DMS79 treated with DMSO at 0.1 percent for 48 hours (cell line): ENCODE measurements around the gene GLIS1.

Experiments
- DNase-seq: peaks from one replicate; lab custom pipeline; 2025; lab: John Stamatoyannopoulos, UW

GLIS1 gene

DNA sequence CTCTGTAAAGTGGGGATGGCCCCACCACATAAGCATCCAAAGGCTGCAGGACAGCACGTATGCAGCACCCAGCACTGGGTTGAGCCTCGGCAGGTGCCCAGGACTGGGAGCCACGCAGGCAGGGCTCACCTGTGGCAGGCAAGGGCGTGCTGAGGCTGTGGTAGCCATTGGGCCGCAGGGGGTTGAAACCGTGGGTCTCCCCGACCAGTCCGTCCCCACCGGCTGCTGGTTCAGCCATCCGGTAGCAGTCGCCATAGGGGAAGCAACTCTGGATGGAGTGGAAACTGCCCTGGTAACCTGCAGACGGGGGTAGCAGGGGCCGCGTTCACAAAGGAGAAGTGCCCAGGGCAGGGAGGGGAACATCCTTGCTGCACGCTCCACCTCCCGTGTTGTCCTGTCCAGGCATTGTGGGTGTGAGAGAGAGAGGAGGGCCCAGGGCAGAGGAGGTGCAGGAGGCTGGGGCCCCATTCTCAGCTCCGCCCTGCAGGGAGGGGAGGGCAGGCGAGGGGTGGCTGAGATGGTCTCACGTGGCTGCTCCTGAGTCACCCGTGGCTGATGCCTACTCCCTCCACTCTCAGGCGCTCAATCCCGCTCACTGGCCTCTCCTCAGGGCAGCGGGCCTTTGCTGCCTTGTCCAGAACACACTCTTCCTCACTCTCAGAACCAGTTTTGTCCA lies 229.8 kb downstream of the GLIS1 start:
- no peak for DNase-seq

DNA sequence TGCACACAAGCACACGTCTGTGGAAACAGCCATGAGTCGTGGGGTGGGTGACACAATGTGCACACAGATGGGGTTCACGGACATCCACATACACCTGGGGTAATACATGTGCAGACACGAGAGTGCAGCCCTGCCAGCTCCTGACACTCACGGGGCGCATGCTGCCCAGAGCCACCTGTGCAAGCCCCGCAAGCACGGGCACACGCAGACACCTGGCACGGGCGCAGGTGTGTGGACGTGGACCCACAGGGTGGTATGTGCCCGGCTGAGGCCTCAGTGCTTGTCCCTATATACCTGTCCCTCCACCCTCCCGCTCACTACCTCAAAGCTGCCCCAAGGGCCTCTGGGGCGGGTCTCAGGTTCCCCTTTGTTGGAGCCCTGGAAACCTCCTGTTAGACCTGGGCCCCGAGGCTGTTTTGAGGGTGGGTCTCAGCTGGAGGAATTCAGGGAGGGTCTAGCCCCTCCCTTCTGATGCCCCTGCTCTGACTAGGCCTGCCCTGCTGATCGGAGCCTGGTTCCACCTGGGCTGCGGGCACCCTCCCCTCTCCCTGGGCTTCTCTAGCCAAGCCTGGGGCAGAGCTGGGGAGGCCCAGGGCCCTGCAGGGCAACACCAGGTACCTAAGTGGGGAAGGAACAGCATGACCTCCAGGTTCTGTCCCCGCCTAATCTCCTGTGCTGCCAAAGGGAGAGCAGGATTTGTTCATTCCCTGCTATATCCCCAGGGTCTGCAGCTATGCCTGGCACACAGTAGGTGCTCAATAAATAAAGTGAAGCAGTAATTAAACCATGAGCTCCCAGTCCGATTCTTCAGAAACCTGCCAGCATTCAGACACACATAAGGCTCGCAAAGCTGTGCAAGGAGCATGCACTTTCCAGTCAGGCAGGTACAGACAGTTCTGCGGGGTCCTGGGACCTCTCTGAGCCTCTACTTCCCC lies 230.6 kb downstream of the GLIS1 start:
- no peak for DNase-seq

DNA sequence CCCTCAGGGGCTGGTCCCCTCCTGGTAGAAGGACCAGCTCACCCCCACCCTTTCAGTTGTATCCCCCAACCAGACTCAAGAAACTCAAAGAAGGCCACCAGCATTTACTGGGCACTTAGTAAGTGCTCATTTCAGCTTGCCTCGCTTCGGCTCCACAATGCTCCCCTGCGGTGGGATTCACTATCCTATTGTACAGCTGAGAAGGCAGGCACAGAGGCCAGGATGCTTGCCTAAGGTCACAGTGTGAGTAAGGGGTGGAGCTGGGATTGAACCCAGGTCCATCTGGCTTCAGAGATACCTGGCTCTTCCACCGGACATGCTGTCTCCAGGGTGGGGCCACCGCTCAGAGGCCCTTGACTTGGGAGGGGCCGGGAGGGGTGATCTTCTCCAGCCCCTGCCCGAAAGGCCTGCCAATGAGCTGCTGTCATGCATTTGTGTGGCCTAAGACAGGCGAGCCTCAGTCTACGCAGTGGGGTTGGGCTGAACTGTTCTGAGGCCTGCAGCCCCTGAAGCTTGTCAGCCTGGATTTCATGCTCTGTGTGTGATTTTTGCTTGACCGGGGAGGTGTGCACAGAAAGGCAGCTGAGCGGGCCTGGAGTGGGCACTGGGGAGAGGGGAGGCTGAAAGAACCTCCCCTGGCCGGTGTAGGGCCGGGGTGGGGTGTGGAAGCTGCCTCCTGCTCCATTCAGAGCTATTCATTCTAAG lies 231.7 kb downstream of the GLIS1 start:
- DNase-seq = no peak

DNA sequence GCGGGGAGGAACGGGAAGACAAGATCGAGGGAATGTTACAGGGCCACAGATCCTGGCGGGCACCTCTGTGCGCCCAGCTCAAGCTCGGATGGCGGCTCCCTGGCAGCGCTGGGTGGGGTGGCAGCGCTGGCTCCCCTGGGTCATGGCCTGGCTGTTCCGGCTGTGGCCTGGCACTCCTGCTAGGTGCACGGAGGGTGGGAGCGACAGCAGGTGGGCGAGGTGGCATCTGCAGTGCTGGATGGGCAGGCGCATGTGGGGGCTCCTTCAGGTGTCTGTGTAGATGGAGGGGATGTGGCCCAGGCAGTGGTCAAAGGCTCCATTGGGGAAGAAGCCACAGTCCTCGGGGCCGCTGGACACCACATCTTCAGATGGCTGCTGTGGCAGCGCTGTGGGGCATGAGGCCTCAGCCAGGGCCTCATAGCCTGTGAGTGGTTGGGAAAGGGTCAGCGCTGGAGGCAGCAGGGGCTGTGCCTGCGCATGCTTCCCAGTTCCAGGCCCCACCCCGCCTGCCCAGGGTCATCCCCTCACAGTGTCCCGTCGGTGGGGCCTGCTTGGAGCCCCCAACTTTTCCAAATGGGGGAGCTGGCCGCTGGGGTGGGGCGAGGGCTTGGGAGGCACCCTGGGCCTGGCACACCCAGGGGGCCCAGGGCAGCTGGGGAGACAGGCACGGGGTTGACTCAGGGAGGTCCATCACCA lies 232.5 kb downstream of the GLIS1 start:
- no peak for DNase-seq

DNA sequence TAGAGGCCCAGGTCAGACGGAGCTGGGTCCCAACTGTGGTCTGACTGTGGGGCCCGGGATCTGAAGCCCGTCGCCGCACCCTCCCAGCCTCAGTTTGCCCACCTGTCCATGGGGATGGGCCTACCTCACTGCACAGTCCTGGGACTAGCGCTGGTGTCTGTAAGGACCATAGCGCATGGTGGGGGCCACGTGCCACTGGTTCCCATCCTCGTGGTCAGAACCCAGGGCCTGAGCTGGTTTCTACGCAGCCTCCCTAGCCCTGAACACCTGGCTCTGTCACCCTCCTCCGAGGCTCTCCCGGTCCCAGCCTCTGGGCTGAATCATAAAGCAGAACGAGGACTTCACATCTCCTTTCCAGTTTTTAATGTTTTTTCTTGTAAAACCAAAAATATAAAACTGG lies 233.1 kb downstream of the GLIS1 start:
- no peak for DNase-seq

DNA sequence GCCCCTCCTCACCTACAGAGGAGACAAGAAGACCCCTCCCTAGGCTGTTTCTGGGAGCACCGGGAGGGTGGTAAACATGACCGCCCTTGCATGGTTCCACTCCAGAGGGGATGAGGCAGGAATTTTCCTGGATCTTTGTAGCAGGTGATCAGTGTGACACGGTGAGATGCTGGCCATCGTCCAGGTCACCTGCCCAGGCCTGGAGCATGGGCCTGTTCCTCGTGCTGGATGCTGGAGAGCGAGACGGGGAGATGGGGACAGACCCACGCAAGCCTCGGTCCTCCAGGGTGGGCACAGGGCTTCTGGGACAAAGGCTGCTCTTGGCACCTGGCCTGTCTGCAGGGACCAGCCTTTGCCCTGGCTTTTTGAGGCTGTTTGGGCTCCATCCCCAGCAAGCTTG lies 233.6 kb downstream of the GLIS1 start:
- DNase-seq = peak; percentile 43

DNA sequence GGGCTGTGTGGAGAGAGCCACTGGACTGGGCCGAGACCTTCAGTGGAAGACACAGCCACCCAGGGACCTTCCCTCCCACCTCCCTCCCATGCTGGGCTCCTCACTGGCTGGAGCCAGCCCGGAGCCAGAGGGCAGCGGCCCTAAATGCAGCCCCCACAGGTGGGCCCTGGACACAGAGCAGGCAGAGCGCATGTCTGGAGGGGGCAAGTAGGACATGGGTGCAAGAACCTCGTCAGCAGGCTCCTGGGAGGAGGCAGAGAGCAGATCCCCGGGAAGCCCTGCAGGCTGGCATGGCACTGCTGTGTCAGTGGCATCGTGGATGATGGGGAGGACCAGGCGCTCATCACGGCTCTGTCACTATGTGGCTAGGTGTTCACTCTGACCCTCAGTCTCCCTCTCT lies 234.1 kb downstream of the GLIS1 start:
- DNase-seq = no peak

DNA sequence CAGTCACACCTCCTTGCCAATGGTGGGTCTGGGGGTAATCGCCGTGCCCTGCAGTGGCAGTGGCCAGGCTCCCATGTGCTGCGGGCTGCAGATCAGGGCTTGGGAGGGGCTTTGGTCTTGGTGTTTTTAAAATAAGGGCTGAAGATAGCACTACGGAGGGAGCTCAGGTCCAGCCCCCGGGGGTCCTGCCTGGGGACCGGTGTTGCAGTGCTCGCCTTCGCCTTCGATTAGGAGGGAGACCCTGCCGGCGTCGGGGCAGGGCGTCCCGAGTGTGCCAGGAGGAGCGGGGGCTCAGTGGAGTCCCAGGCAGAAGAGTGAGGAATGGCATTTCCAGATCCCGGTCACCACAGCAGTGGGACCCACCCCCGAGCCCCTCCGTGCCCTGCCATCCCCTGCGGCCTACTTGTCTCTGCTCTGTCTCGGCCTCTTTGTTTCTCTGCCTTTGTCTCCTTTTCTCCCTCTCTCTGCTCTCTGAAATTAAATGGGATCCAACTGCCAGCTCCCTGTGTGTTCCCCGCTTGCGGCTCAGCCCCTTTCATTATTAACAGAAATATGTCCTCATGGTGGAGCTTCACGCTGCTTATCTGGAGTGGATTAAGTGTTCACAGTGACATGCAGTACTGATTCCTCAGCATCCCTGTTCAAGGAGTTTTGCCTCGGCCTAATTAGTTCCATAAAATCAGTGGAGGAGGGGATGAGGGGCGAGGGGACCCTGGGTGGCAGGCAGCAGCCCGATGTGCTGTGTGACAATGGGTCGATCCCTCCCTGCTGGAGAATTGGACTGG lies 235.3 kb downstream of the GLIS1 start:
- peak; percentile 35 for DNase-seq

DNA sequence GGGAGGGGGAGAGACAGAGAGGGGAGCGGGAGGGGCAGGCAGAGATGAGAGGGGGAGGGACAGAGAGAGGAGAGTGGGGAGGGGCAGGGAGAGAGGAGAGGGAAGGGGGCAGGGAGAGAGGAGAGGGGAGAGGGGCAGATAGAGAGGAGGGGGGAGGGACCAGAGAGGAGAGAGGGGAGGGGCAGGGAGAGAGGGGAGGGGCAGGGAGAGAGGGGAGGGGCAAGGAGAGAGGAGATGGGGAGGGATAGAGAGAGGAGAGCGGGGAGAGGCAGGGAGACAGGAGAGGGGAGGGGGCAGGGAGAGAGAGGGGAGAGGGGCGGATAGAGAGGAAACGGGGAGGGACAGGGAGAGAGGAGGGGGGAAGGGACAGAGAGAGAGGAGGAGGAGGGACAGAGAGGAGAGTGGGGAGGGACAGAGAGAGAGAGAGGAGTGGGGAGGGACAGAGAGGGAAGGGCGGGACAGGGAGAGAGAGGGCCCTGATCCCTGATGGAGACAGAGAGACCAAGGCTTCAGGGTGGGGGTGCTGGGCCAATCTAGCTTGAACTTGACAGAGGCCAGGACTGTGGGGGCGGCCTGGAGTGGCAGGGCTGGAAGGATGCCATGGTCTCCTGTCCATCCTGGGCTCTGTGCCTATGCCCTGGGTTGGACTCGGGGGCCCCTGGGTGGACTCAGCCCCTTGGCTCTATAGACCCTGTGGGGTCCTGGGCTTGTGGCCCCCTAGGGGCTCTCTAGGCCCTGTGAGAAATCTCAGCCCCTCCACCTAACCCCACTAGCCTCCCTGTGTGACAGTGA lies 236.1 kb downstream of the GLIS1 start:
- DNase-seq = peak; percentile 80

DNA sequence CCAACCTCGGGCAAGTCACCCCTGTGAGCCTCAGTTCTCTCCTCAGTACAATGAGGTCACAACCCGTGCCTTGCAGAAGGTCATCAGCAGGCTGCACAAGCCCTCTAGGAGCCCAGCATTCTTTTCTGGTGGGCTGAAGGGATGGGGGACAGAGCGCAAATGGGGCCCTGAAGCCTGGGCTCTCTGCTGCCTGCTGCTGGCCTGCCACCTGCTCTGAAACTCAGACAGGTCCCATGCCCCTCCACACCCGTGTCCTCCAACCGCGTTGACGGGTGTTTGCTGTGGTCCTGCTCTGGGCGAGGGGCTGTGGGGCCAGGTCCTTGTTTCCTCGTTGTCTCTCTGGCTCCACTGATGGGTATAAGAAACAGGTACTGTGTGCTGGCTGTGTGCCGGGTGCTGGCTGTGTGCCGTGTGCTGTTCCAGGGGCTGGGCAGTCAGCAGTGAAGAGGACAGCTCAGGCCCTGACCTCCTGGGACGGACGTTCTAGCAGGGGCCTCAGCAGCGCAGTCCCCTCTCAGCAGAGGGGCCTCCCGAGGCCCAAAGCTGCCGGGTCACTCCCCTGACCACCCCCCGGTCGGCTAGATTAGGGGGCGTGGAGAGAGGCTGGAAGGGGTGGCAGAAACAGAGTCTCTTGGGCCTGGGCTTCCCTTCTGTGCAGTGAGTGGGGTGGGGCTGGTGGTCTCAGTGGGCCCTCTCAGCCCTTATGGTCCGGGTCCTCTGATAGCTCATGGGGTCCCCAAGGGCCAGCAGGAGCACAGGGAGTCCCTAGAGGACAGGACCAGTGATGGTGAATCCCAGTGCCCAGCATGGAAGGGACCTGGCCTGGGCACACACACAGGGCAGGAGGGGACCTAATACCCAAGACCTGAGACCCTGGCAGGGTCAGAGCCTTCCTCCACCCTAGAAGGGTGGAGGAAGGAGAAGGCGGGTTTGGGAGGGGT lies 237.6 kb downstream of the GLIS1 start:
- peak; percentile 49 for DNase-seq

DNA sequence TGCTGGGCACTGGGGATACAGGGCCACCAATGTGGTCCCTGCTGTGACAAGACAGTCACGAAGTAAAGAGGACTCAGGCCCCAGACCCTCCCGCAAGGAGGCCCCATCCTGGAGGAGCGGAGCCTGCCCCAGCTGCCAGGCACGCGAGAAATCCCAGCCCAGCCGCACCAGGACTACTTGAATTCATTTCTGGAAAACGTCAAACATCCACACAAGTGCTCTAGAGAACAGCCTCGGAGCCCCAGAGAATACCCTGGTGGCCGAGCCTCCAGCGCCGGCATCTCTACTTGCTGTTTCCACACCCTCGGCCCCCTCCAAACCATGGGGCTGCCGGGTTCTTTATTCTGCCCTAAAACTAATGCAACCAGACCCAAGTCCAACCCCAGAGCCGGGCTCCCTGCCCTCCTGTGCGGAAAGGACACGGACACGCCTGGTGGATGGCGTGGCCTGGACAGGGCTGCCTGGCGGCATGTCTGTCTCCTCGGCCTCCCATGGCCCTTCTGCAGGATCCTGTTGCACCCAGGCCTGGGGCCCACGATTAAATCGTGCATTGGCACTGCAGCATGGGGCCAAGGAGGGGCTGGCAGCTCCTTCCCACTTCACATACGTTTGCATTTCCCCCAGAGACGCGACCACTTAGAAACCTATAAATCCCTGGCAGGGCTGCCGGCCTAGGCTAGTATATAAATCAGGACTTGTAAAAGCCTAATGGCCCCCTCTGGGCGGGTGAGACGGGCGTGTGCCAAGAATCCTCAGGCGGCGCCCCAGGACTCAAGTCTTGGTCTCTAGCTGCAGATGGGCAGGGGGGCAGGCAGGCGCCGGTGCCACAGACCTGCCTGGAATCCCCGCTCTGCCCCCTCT lies 238.5 kb downstream of the GLIS1 start:
- peak; percentile 89 for DNase-seq

DNA sequence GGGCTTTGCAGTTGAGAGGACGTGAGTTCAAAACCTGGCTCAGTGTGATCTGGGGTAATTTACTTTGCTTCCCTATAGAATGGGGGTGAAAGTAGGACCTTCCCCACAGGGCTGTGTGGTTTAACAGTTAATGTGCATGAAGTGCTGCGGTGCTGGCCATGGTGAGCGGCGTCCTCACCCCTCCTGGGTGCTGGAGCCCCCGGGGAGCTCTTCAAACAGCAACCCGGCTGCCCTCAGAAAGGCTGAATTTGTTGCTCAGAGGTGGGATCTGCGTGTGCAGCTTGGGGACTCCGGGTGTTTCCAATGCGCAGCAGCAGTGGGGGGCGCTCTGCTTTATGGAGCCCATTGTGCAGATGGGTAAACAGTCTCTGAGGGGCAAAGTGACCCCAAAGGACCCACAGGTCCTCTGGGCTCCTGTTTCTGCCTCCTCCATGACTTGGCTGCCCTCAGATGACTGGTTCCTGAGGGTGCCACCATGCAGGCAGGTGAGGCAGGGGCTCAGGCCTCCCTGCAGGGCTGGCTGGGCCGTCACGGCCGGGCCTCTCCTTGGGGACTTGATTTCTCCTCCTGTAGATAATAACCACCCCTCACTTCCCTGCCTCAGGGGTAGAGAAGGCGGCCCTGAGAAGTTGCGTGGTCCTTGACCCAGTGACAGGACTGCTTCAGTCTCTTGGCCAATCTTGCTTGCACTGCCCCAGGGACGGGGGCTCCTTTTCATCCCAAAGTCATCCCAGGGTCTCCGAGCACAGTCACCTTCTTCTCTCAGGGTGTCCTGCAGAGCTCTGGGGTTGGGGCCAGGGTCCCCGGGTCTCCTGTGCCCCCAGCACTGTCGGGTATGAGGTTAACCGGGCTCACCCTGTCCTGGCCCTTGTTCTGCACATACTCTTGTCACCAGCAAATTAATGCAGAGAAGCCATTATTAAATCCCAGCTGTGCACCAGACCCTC lies 239.4 kb downstream of the GLIS1 start:
- DNase-seq = no peak

DNA sequence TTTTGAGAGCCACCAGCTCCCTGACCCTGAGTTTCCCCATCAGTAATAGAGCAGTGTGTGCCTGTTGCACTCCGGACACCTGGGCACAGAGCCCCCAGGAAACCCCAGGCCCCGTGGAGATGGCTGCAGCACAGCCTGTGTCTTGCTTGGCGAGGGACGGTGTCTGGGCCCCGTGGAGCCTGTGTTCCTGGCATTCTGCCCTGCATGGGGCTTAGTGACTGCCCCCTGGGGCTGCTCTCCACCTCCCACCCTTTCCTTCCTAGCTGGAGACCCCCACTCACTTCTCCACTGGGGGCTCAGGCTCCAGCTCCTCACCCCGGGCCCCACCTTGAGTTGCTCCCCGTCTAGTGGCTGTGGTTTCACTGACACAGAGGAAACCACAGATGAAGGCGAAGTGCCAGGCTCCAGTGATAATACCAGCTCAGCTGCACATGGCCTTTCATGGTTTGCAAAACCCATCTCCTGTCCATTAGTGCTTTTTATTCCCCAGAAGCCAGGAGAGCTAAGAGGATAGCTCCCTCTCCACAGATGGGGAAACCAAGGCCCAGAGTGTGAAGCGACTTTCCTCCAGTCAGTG lies 240.3 kb downstream of the GLIS1 start:
- DNase-seq = peak; percentile 65

DNA sequence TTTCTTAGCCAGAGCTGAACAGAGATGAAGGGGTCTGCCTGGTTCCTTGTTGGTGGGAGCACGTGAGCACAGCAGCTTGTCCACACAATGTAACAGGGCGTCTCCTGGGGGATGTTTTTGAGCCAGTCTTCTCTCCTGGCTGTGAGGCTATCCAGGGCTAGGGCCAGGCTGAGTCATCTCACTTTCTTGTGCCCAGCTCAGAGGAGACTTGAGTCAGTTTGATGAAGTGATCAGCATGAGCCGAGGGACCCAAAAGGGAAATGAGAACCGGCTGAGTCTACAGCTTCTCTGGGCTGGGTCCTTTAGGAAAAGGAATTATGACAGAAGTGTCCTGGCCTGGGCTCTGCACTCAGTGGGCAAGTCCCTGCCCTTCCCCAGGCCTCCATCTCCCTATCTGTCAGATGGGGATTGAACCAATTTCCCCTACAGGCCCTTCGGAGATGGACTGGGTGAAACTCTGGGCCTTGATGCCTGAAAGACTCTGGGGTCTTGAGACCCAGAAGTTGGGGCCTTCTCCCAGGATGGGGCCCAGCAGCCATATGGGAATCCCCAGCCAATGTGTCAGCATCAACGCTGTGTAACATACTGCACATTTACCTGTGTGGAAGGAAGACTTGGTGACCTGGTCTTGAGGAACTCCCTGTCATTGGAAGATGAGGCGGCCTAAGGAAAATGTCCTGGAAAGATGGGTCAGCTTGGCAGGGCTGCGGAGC lies 243.2 kb downstream of the GLIS1 start:
- no peak for DNase-seq

DNA sequence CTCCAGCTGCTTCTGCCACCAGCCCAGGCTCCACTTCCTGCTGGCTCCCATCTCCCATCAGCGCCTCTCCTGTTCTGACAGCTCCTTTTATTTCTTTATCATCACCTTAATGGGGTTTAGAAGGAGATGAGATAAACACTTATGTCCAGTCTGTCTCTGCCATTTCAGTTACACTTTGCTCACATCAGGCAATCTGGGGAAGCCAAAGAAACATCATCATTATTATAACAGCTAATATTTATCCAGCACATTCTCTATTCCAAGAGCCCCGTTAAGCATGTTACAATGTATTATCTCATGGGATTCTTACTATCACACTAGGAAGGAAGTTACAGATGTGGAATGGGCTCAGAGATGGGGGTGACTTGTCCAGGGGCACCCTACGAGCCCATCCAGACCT lies 248.6 kb downstream of the GLIS1 start:
- no peak for DNase-seq

DNA sequence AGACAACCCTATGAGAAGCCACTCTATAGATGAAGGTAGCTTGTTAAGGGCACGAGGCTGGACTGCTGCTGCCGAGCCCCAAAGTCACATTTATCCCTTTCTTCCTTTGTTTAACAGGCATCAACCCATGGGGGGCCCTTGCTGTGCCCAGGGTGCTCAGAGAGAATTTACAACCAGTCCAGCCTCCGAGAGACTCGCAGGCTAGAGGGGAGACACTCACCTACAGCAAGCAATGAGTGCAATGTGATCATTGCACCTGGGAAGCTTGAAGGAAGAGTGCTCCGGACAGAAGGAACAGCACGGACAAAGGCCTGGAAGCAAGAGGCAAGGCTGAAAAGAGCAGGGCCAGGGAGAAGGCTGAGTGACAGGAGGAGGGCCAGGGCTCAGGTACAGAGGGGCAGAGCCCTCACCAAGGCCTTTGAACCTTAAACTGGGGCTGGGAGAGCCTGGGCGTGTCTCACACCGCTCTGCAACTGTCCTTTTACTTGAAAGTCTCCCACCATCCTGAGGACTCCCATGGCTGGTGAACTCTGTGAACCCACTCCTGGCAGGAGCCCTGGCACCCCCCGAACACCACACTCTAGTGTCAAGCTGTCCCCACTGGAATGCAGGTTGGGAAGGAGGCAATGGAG lies 252.5 kb downstream of the GLIS1 start:
- no peak for DNase-seq
